GM20431 (cell line): ENCODE measurements around the gene KRTAP9-7.
"Not testable (repeated sequence)": the region's sequence is repeated elsewhere in the genome, so short reads cannot be mapped to it uniquely, and the experiment has no call there.

ENCODE experiments used
- in situ Hi-C: fragments of 300-500 bp; cut with MseI, MboI; formaldehyde crosslinking; loops from one replicate; pipeline ENCODE4 v1.15.0; 2020; ENCODE audit warnings: low sequenced_read_pairs; ENCODE audit not compliant: unreplicated experiment

KRTAP9-7 gene

DNA sequence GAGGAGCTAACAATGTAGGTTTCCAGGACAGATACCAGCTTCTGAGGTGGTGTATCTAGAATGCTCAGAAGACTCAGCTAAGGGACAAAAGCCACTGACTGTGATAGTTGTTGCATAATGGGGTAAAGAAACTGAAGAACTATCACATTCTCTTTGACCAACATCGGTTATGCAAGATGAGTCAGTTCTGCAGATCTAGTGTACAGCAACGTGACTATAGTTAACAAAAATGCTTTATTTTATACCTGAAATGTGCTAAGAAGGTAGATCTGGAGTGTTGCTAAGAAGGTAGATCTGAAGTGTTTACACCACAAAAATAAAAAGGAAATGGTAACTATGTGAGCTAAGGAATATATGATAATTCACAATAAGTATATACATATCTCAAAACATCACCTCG lies 7.8 kb upstream of the KRTAP9-7 start:
- in situ Hi-C loops: no loop called here

DNA sequence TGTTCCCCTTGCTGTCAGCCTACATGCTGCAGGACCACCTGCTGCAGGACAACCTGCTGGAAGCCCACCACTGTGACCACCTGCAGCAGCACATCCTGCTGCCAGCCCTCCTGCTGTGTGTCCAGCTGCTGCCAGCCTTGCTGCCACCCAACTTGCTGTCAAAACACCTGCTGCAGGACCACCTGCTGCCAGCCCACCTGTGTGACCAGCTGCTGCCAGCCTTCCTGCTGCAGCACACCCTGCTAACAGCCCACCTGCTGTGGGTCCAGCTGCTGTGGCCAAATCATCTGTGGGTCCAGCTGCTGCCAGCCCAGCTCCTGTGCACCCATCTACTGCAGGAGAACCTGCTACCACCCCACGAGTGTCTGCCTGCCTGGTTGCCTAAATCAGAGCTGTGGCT lies 4.2 kb upstream of the KRTAP9-7 start:
- in situ Hi-C loops: not testable (repeated sequence)

DNA sequence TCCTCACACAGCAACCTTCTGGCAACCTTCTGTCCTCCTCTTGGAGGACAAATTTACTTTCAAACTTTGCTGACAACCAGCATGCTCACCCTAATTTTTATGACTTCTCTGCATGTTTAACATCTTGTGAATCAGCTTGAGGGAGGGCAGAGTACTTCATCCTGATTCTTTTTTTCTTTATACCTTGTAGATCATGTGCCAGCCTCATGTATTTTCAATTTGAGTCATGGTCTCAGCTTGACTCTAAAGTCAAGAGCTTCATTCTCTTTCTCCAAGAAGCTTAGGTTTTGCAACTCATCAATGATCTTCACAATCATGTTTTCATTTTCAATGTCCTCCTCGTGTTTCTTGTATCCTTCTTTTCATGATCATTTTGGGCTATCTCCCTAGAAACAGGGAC lies 3.6 kb upstream of the KRTAP9-7 start:
- in situ Hi-C loops: no loop called here

DNA sequence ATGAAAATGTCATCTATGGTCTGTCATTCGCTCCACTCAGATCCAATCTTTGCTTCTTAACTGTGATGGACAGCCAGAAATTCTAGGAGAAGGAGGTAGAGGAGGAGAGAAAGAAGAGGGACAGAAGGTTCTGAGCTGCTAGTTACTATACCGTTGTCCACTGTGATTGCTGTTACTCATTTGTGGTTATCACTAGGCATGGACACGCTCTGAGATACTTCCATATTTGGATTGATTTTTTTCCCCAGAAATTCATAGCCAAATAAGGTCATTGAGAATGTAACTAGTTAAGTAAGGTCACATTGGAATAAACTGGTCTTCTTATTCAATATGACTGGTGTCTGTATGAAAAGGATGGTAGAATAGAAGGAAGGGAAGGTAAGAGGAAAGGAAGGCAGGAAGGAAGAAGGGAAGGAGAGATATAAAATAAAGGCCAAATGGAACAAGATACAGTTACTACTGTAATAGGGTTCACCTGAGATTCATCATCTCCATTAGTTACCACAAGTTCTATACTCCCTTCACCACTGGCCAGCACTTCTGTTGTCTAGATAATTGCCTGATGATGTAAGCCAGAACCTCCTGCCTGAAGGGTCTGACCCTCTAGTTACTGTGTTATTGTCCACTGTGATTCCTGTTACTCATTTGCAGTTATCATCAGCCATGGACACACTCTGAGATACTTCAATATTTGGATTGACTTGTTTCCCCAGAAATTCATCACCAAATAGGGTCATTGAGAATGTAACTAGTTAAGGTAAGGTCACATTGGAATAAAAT lies 2.9 kb downstream of the KRTAP9-7 start:
- in situ Hi-C loops: no loop called here

DNA sequence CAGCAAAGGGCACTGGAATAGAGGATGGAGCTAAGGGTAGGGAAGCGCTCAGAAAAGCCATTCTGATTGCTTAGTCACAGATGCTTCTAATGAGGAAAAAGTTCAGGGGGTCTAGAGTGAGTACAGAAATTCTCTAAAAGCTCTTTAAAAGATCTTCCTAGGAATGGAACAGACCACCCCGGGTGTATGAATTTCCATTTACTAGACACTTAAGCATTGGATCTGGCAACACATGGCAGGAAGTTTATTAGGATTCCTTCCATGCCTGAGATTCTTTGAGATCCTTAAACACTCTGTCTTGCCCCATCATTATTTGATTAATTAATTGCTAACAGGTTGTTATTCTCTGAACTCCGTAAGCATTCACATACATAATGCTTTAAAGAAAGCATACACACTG lies 8.5 kb downstream of the KRTAP9-7 start:
- in situ Hi-C loops: no loop called here

DNA sequence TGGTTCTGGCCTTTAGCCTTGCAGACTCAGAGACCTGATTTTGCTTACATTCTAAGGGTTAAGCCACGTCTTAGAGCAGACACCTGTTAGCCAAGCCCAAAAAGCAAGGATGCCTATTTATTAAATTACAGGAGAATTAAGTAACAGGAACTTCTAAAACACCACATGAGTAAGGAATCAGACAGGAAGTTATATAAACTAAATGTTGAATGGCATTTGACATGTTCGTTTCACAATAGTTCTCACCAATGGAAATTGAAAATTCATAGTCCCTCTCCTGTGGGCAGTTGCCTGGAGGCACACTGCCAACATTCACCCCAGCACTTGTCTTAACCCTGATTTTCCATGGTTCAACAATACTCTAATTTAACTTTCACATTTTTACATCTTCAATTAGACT lies 9.0 kb downstream of the KRTAP9-7 start:
- in situ Hi-C loops: no loop called here

DNA sequence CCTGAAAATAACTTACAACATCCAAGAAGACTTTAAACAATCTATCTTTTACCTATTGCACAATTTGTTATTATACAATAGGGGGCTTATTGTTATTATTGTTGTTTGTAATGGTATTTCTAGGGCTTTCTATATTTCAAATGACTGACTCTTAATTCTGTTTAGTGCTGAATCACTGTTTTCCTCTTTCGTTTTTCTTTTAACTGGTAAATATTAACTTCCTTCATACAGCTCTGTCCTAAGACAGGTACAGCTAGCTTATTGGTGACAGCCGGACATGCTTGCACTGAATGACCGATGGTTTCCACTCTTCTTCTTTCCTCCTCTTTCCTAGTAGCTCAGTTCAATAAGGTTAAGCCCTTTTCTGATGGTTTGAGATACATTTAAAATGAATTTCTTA lies 11.6 kb downstream of the KRTAP9-7 start:
- in situ Hi-C loops: no loop called here

DNA sequence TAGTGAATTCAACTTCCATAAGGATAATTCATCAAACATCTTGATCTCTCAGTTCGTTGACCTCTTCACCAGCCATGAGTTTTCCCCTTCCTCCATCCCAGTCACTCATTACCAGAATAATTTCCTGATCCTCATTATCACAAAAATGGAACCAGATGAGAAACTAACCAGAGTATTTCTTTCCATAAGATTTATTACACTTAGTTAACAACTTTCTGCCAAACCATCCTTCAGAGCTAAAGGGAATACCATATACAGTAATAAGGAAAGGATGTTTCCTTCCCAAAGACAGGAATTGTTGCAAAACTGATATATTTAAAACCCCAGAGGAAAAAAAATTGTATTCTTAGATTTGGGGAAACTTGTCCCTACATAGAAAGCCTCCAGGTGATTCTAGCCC lies 18.5 kb downstream of the KRTAP9-7 start:
- in situ Hi-C loops: no loop called here

DNA sequence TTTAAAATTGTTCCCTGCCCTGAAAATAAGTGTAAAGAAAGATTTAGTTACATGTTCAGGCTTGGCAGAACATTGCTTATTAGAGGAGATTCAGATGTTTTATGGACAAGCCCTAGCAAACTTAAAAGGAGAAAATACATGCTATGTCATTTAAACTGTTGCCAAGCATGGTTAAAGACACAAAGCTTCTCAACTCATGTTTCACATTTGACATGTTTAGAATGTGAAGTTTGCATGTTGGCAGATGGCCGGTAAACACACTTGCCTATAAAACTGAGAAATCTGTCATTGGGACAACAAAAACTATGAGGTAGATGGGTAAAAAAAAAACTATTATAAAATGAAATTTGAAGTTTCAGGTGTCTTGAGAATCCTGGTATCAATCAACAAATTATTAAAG lies 21.3 kb downstream of the KRTAP9-7 start:
- in situ Hi-C loops: no loop called here

DNA sequence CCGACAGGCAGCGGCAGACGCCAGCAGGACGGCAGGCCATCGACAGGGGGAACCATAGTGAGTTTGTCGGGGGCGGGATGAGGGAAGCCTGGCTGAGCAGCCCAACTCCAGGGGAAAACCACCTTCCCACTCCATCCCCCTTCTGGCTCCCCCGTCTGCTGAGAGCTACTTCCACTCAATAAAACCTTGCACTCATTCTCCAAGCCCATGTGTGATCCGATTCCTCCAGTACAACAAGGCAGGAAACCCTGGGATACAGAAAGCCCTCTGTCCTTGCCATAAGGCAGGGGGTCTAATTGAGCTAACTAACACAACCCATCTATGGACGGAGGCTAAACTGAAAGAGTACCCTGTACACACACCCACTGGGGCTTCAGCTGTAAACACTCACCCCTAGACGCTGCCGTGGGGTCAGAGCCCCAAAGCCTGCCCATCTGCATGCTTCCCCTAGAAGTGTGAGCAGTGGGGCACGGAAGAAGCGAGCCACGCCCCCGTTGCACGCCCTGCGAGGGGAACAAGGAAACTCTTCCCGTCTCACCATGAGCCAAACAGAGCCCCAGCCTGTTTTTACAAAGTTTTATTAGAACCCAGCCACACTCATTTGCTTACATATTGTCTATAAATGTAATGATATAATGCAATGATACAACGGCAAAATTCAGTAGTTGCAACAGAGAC lies 23.1 kb downstream of the KRTAP9-7 start:
- in situ Hi-C loops: no loop called here

DNA sequence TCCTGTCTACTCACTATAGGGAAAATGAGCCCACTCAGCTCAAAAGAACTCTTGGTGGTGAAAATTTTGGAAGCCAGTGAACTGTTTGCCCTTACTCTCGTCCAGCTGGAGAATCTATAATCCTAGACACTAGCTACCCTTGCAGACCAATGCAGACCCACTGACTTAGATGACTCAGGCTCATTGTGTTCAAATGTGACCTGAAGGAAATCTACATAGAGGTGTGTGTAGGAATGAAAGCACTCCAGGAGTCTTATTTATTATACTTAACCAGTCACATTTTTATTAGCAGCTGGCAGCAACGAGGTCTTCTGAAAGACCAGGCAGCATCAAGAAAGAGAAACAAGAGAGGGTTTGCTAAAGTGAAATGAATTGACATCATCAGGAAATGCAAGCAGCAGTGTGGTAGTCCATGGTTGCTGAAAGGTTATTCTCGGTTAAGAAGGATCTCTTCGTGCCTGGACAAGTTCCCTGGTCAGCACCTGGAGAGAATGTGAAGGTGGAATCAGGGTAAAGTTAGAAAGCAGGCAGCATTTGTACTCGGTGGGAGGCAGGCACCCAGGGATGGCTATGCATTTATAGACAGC lies 25.8 kb downstream of the KRTAP9-7 start:
- in situ Hi-C loops: no loop called here

DNA sequence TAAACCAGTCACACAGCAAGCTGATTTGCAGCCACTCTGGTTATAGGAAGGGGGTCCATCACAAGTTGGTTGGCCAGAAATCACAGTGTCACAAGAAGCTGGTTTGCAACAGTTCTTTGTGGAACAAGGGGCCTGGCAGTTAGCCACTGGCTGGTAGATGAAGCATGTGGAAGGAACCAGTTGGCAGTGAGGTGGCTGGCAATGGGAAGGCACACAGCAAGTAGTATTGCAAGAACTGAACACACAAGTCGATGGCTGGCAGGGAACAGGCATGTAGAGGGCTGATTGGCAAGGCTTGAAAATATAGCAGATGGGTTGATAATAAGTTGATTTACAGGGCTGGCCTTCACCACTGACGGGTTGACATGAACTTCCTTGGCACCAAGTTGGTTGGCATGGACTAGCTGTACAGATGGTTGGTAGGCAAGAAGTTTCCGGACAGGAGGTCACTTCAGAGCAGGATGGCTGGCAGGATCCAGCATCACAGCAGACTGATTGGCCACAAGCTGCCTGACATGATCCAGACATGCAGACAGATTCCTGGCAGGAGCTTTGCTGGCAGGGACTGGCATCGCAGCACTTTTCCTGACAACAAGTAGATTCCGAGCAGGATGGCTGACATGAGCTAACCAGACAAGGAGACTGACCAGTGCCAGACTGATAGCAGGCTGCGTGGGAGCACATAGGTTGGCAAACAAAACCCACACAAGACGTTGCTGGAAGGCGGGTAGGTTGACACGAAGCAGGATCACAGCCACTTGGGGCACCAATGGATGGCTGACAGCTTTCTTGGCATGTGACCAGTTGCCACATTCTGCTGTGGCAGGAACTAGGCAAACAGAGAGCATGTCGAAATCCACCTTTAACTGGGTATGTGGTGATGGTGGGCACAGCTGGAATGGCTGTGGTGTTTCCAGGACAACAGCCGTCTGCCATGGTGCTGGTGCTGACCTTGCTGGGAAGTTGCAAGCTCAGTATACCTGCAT lies 26.7 kb downstream of the KRTAP9-7 start, which contains the start of gene KRTAP29-1:
Gene KRTAP29-1 (minus strand): TSS at position 936 of the 986 bp plus-strand sequence. CDS start 0 bp downstream, at position 936.
- in situ Hi-C loops: no loop called here

DNA sequence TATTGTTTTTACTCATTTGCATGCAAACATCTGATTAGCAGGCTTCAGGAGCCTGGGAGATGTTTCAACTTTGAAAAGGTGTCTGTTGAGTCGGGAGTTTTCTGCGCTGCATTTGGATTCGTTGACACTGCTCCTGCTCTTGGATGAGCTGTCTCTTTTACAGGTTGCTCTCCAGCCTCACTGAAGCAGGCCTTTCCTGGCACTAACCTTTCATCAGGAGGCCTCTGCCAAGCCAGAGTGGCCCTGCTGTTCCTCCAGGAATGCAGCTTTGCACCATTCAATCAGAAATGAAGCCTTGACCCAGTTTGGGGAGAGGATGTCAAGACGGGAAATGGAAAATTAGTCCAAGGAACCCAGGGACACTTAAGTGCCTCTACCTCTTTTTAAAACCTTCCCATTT lies 27.5 kb downstream of the KRTAP9-7 start:
- in situ Hi-C loops: no loop called here

DNA sequence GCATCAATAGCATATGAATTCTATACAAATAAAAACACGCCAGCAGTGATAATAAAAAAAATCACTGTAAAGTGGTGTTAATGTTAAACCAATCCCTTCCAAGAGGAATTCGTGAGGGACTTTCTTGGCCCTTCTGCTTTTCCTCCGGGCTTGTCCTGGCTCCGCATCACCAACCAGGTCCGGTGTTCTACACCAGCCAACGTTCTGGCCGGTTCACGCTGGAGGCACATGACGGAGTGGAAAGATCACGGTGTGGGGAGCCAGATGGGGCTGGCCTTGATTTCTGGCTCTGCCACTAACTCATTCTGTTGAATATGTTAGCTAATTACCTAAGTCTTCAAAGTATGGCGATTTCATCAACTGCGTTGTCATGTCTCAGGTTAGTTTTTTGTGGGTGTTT lies 28.6 kb downstream of the KRTAP9-7 start:
- in situ Hi-C loops: no loop called here

DNA sequence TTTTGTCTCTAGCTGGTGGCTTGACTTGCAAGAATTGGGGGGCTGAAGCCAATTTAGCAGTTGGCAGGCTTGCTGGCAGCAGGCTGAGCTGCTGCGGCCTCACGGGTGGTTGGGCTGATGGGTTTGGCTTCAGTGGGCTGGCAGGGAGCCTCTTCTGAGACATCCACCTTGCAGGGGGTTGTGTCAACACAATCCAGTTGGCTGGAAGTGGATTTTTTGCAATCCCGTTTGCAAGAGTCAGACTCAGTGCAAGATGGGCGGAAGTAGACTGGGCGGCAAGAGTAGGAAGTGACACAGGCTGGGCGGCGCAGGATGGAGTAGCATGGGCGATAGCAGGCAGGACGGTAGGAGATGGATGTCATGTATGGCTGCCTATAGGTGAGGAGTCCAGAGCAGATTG lies 32.1 kb downstream of the KRTAP9-7 start:
- in situ Hi-C loops: no loop called here

DNA sequence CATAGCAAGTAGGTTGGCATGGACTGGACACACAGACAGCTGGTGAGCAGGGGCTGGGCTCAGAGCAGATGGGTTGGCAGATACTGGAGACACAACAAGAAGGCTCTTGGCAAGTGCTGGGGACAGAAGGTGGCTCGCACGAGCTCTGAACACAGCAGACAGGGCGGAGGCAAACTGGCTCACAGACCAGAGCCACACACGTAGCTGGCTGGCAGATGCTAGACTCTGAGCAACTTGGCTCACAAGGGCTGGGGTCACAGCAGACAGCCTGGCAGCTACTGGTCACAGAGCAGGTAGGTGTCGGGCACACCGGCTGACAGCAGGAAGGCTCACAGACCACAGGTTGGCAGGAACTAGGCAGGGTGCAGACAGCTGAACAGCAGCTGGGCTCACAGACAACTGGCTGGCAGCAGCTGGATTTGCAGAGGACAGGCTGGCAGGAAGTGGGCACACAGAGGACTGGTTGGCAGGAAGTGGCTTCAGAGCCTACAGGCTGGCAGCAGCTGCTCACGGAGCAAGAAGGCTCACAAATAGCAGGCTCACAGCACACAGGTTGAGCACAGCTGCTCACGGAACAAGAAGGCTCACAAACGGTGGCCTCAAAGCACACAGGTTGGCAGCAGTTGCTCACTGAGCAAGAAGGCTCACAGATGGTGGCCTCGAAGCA lies 32.9 kb downstream of the KRTAP9-7 start:
- in situ Hi-C loops: no loop called here

DNA sequence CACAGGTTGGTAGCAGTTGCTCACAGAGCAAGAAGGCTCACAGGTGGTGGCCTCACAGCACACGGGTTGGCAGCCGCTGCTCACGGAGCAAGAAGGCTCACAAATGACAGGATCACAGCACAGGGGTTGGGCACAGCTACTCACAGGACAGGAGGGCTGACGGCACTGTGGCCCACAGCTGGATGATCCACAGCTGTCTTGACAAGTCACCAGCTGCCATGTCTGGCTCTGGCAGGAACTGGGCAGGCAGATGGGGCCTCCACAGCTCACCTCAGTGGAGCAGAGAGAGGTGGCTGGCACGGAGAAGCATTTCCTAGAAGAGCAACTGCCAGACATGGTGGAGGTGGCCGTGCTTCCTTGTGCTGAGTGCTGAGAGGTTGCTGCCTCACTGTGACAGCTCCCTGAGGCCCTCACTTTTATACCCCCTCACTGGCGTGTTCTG lies 33.4 kb downstream of the KRTAP9-7 start, which contains the start of gene KRTAP16-1:
Gene KRTAP16-1 (minus strand): TSS at position 392 of the 442 bp plus-strand sequence. CDS start 56 bp downstream, at position 336.
- in situ Hi-C loops: no loop called here

DNA sequence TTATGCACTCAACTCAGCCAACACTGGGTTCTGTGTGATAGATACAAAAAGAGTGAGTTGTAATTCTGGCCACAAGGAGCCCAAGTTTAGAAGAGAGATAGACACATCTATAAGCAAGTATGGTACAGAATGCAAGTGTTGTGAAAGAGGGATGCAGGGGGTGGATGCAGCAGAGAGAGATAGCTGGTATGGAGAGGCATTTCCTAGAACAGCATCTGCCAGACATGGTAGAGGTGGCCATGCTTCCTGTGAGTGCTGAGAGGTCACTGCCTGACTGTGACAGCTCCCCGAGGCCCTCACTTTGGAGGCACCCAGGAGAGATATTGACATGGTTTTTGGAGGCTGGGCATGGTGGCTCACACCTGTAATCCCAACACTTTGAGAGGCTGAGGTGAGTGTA lies 35.6 kb downstream of the KRTAP9-7 start:
- in situ Hi-C loops: no loop called here

DNA sequence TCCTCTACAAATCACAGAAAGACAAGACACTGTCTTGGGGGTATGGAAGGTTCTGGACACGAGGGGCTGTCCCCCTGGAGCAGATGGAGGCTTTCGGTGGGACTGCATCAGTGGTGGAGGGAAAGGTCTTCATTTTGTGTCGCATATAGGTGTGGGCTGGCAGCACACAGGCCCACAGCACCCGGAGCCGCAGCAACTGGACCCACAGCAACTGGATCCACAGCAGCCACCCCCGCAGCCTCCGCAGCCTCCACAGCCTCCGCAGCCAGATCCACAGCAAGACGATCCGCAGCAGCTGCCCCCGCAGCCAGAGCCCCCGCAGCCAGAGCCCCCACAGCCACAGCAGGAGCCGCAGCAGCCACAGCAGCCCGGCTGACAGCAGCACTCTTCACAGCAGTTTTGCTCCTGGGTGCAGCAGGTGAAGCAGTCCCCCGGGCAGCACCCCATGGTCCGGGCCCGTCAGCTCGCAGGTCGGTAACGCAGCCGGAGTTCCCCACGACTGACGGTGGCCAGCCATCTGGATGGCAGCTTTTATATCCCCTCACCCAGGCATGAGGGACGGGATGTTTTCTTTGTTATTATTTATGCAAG lies 39.8 kb downstream of the KRTAP9-7 start, which contains the start of gene KRTAP17-1:
Gene KRTAP17-1 (minus strand): TSS at position 507 of the 591 bp plus-strand sequence. CDS start 60 bp downstream, at position 447.
- in situ Hi-C loops: no loop called here
